IPS-NIHi7 (cell line): ENCODE measurements around the gene TRMT61A.

ENCODE experiments used
- DNase-seq: peaks from one replicate; pipeline ENCODE4 v3.0.0; 2012; ENCODE audit warnings: mixed read lengths; ENCODE audit errors: extremely low spot score

Gene TRMT61A

GRCh38 chr14:103563226-103563620 lies 34.2 kb downstream of the TRMT61A start:
- DNase-seq: no peak

GRCh38 chr14:103563844-103564505 lies 35.0 kb downstream of the TRMT61A start:
- DNase-seq: no peak

- DNase-seq: no peak
These were observed 40.0 kb downstream of the TRMT61A start for GRCh38 chr14:103568952-103569351.

GRCh38 chr14:103569408-103569807 lies 40.4 kb downstream of the TRMT61A start:
- no peak for DNase-seq

- no peak for DNase-seq
These were observed 45.1 kb downstream of the TRMT61A start for GRCh38 chr14:103574104-103574503.

- DNase-seq: no peak
These were observed 45.8 kb downstream of the TRMT61A start for GRCh38 chr14:103574707-103575285.

GRCh38 chr14:103576371-103577024 lies 47.5 kb downstream of the TRMT61A start:
- DNase-seq: peak; percentile 60

- no peak for DNase-seq
These were observed 49.5 kb downstream of the TRMT61A start for GRCh38 chr14:103578401-103579075.

GRCh38 chr14:103581206-103581605 lies 52.2 kb downstream of the TRMT61A start:
- DNase-seq: no peak

GRCh38 chr14:103581954-103582703 lies 53.1 kb downstream of the TRMT61A start:
- no peak for DNase-seq

GRCh38 chr14:103584326-103584915 lies 55.4 kb downstream of the TRMT61A start:
- no peak for DNase-seq
